GM18526 (cell line): ENCODE measurements around the gene EPRS1.

Experiments used
- POLR2A ChIP-seq: IDR thresholded peaks from 3 replicates; pipeline ENCODE4 v1.6.1; 2011; ENCODE audit not compliant: insufficient read length; ENCODE audit errors: extremely low read depth

The EPRS1 gene

DNA sequence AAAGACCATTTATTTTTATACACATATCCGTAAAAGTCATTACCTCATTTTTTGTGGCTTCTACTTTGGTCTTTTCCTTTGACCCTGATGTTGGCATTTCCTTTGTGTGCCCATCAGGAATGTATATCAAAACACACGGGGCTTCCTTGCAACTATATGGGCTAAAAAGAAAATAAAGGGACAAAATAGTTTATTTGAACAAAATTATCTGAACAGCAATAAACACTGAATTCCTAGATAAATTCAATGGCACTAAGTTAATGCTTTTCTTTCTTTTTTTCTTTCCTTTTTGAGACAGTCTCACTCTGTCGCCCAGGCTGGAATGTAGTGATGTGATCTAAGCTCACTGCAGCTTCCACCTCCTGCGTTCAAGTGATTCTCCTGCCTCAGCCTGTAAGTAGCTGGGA is 45.2 kb downstream of the EPRS1 start:
- TF ChIP-seq POLR2A = no peak

DNA sequence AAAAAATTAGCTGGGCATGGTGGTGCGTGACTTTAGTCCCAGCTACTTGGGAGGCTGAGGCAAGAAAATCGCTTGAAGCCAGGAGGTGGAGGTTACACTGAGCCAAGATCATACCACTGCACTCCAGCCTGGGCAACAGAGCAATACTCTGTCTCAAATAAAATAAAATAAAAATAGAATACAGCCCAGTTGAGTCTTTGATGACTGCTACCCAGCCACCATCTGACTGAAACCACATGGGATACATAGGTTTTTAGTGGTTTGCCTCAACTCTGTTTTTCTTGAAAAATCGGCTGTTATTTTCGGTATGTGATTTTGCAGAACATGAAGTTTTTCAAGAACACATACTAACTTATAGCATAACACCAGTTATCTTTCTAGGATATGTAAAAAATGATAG is 46.5 kb downstream of the EPRS1 start:
- TF ChIP-seq POLR2A = no peak
